ENCODE results near the gene MXD1. TPM values are rescaled to one million over a fixed set of nuclear protein-coding genes. Genes with fewer than 3 reads are reported as not detected.

The MXD1 gene
- total RNA-seq, 1 donor from 2014 or later = 4.6 TPM

GRCh38 chr2:69989441-69990105, 74.7 kb downstream of the MXD1 start:
- no peak overlapping the region for H3K27ac ChIP-seq
- TF ChIP-seq CTCF (IDR thresholded peaks at IDR 0.05) = no peak

More at GRCh38 chr2:69989441-69990105, 74.7 kb downstream of the MXD1 start:
- Histone ChIP-seq H3K27me3 (no peaks in the 10 kb centered on the region), H3K36me3 (peaks cover 5 to 17% of the 10 kb centered on the region in 2 donors), H3K4me1 (no peaks in the 10 kb centered on the region), H3K4me3 (no peak overlapping the region), H3K9me3 (no peaks in the 10 kb centered on the region)
- no peak for DNase-seq (ENCODE audit: low spot score in 2 of 2)
- intact Hi-C loops (cut with DNase I) = no loop called here

Other genes starting within 250 kb of the MXD1 start
- gene ANXA4, start 173.0 kb upstream of the MXD1 start, total RNA-seq = 29.1 TPM
- 10.4 TPM for gene GMCL1, start 85.4 kb upstream of the MXD1 start, total RNA-seq
- 157 TPM for gene SNRNP27, start 21.2 kb upstream of the MXD1 start, total RNA-seq
- gene ASPRV1, start 46.5 kb downstream of the MXD1 start, total RNA-seq = 4.3 TPM
- gene PCBP1, start 172.4 kb downstream of the MXD1 start, total RNA-seq = 227 TPM

All from ascending aorta (tissue), 2 donors.